Activated T-cell treated with anti-CD3 and anti-CD28 coated beads, Interleukin-2, amount 50 U/mL, for 4 hours (primary cell): Measurements from ENCODE around the gene FCAR. TPM values are rescaled to one million over a fixed set of nuclear protein-coding genes. Genes with fewer than 3 reads are reported as not detected.
"Not testable (repeated sequence)": the region's sequence is repeated elsewhere in the genome, so short reads cannot be mapped to it uniquely, and the experiment has no call there.

Source experiments
- ATAC-seq, 2 donors: fragments of 200-7000 bp; cut with Tn5 transposase; one replicate each; pipeline ENCODE4 v1.10.0; 2021
- DNase-seq: peaks from one replicate; pipeline ENCODE4 v3.0.0-alpha.2; 2020
- H3K27me3 Mint-ChIP-seq: one replicate; pipeline ENCODE4 v1.8.0; 2021; ENCODE audit warnings: low read depth, mixed read lengths
- H3K36me3 Mint-ChIP-seq: one replicate; pipeline ENCODE4 v1.8.0; 2022; ENCODE audit warnings: mixed read lengths; ENCODE audit not compliant: insufficient read depth
- H3K4me1 Mint-ChIP-seq: one replicate; pipeline ENCODE4 v1.8.0; 2021; ENCODE audit warnings: low read depth, mixed read lengths
- H3K4me3 Mint-ChIP-seq: one replicate; pipeline ENCODE4 v1.8.0; 2021; ENCODE audit warnings: mild to moderate bottlenecking, moderate library complexity, mixed read lengths
- H3K9me3 Mint-ChIP-seq: one replicate; pipeline ENCODE4 v1.8.0; 2021; ENCODE audit warnings: mixed read lengths
- total RNA-seq, 3 donors: library from RNA; stranded (reverse); gene quantifications; one replicate each; pipeline ENCODE4 v1.2.1, GENCODE V29; 2021

The FCAR gene
- not detected for total RNA-seq

DNA sequence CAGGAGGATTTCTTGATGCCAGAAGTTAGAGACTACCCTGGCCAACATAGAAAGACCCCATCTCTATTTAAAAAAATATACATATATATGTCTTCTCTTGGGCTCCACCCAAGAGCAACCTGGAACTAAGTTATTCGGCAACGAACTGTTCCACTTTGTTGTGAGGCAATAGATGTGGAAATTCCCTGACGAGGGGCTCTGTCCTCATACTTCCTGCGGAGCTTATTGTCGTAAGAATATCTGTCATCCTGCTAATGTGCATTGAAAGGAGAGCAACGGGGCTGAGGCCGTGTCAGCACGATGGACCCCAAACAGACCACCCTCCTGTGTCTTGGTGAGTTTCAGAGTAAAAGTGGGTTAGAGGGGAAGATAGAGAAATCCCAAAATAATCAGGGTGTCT is at the start of gene FCAR:
Gene FCAR, plus strand, starts transcription at position 246 of the 400 bp plus-strand sequence. Its CDS starts 55 bp downstream, at position 301.
- no peaks in the 10 kb centered on the region for H3K9me3 Mint-ChIP-seq
- no peaks in the 10 kb centered on the region for H3K36me3 Mint-ChIP-seq
- DNase-seq (no peak), ATAC-seq (no peak)
- no peak within 1 kb of the TSS for H3K4me3 Mint-ChIP-seq
- H3K4me1 Mint-ChIP-seq = no peaks in the 10 kb centered on the region
- H3K27me3 Mint-ChIP-seq = peaks cover 13% of the 10 kb centered on the region

DNA sequence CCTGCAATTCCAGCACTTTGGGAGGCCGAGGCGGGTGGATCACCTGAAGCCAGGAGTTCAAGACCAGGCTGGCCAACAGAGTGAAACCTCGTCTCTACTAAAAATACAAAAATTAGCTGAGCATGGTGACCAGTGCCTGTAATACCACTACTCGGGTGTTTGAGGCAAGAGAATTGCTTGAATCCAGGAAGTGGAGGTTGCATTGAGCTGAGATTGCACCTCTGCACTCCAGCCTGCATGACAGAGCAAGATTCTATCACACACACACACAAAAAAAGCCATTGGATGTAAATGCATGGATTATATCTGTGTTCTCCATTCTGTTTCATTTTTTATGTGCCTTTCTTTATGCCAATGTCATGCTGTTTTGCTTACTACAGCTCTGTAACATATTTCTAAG is 49.6 kb upstream of the FCAR start:
- H3K9me3 Mint-ChIP-seq, H3K4me3 Mint-ChIP-seq, H3K27me3 Mint-ChIP-seq, DNase-seq, H3K4me1 Mint-ChIP-seq, H3K36me3 Mint-ChIP-seq, ATAC-seq: not testable (repeated sequence)

DNA sequence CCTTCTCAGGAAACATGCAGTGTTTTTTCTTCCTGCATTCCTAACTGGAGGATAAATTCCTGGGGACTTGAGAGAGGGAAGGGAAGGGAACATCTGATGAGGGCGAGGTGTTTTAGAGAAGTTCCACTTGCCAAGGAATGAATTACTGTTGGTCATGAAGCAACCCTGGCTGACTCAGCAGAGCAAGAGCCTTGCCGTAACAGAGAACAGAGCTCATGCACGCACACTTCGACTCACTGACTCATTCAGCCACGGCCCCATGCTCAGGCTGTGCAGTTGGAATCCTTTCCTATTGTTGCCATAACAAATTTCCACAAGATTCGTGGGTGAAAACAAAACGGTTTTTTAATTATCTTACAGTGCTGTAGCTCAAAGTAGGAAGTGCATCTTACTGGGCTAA is 48.7 kb upstream of the FCAR start:
- not testable (repeated sequence) for H3K4me1 Mint-ChIP-seq, H3K36me3 Mint-ChIP-seq, H3K27me3 Mint-ChIP-seq, H3K4me3 Mint-ChIP-seq, DNase-seq, H3K9me3 Mint-ChIP-seq, ATAC-seq

DNA sequence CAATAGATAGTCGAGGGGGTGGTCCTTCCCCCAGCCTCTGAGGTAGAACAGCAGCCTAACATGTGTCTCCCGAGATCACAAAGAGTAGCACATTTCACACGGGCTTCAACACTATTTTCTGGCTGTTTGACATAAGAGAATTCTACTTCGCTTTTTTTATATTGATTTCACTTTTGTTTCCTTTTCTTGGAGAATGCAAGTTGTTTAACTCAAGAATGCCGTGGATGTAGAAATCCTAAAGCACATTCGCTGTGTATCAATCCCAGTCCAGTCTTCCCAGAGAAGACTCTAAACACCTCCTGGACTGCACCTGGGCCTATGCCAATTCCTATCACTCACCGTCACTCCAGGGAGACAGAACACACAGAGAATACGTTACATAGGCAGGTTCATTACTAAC is 46.0 kb upstream of the FCAR start:
- H3K27me3 Mint-ChIP-seq, H3K36me3 Mint-ChIP-seq, H3K9me3 Mint-ChIP-seq, H3K4me3 Mint-ChIP-seq, H3K4me1 Mint-ChIP-seq, ATAC-seq, DNase-seq: not testable (repeated sequence)

- not testable (repeated sequence) for H3K27me3 Mint-ChIP-seq, H3K9me3 Mint-ChIP-seq, H3K4me3 Mint-ChIP-seq, H3K4me1 Mint-ChIP-seq, ATAC-seq, DNase-seq, H3K36me3 Mint-ChIP-seq
Measured at GRCh38 chr19:54832496-54832895, 41.5 kb upstream of the FCAR start, which contains the start of gene KIR2DS4. TSS of gene KIR2DS4 (plus strand) at chr19:54832676.

- H3K36me3 Mint-ChIP-seq, DNase-seq, H3K4me3 Mint-ChIP-seq, H3K27me3 Mint-ChIP-seq, ATAC-seq, H3K4me1 Mint-ChIP-seq, H3K9me3 Mint-ChIP-seq: not testable (repeated sequence)
Measured at GRCh38 chr19:54835126-54835525, 38.9 kb upstream of the FCAR start.

DNA sequence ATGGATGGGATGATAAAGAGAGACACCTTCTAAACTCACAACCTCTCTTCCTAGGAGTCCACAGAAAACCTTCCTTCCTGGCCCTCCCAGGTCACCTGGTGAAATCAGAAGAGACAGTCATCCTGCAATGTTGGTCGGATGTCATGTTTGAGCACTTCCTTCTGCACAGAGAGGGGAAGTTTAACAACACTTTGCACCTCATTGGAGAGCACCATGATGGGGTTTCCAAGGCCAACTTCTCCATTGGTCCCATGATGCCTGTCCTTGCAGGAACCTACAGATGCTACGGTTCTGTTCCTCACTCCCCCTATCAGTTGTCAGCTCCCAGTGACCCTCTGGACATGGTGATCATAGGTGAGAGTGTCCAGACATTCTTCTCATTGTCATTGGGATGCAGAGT is 36.5 kb upstream of the FCAR start:
- H3K4me1 Mint-ChIP-seq, H3K27me3 Mint-ChIP-seq, H3K36me3 Mint-ChIP-seq, H3K4me3 Mint-ChIP-seq, ATAC-seq, DNase-seq, H3K9me3 Mint-ChIP-seq: not testable (repeated sequence)

DNA sequence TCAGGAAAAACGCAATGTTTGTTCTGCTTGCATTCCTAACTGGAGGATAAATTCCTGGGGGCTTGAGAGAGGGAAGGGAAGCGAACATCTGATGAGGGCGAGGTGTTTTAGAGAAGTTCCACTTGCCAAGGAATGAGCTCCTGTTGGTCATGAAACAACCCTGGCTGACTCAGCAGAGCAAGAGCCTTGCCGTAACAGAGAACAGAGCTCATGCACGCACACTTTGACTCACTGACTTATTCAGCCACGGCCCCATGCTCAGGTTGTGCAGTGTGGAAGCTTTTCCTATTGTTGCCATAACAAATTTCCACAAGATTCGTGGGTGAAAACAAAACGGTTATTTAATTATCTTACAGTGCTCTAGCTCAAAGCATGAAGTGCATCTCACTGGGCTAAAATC is 30.9 kb upstream of the FCAR start:
- H3K4me3 Mint-ChIP-seq, ATAC-seq, H3K4me1 Mint-ChIP-seq, DNase-seq, H3K9me3 Mint-ChIP-seq, H3K36me3 Mint-ChIP-seq: not testable (repeated sequence)
- H3K27me3 Mint-ChIP-seq = peaks cover 14% of the 10 kb centered on the region

DNA sequence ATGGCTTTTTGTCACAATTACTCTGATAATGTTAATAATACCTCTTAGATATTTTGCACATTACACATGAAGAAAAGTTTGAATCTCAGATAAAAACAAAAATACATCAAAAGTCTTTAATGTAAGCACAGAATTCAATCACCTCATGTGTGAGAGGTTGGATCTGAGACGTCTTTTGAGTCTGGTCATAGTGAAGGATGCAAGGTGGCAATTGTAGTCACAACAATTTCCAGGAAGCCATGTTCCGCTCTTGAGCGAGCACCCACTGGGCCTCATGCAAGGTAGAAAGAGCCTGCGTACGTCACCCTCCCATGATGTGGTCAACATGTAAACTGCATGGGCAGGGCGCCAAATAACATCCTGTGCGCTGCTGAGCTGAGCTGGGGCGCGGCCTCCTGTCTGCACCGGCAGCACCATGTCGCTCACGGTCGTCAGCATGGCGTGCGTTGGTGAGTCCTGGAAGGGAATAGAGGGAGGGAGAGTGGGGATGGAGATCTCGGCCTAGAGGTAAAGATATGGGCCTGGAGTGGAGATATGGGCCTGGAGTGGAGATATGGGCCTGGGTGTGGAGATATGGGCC is 23.9 kb upstream of the FCAR start, which contains the start of gene KIR3DL2:
Gene KIR3DL2, plus strand, starts transcription at position 383 of the 580 bp plus-strand sequence. Its CDS starts 33 bp downstream, at position 416.
- H3K4me1 Mint-ChIP-seq, H3K9me3 Mint-ChIP-seq, H3K36me3 Mint-ChIP-seq, DNase-seq, ATAC-seq: not testable (repeated sequence)
- H3K27me3 Mint-ChIP-seq = peaks cover 15% of the 10 kb centered on the region
- H3K4me3 Mint-ChIP-seq = peak within 1 kb of the TSS; percentile 42

- peaks cover 5% of the 10 kb centered on the region for H3K9me3 Mint-ChIP-seq
- no peak for DNase-seq
- no peaks in the 10 kb centered on the region for H3K36me3 Mint-ChIP-seq
- H3K4me1 Mint-ChIP-seq = no peaks in the 10 kb centered on the region
- ATAC-seq = no peak
- peaks cover 11% of the 10 kb centered on the region for H3K27me3 Mint-ChIP-seq
- no peak overlapping the region for H3K4me3 Mint-ChIP-seq
Measured at GRCh38 chr19:54850930-54851329, 23.1 kb upstream of the FCAR start.

GRCh38 chr19:54851353-54851752 is 22.7 kb upstream of the FCAR start:
- Mint-ChIP-seq H3K27me3 (peaks cover 9% of the 10 kb centered on the region), H3K36me3 (no peaks in the 10 kb centered on the region), H3K9me3 (peaks cover 3% of the 10 kb centered on the region), H3K4me1 (no peaks in the 10 kb centered on the region), H3K4me3 (no peak overlapping the region)
- DNase-seq (no peak), ATAC-seq (no peak)

- H3K4me3 Mint-ChIP-seq, H3K9me3 Mint-ChIP-seq: not testable (repeated sequence)
- H3K27me3 Mint-ChIP-seq = peaks cover 13% of the 10 kb centered on the region
Measured at GRCh38 chr19:54855241-54855640, 18.8 kb upstream of the FCAR start.

GRCh38 chr19:54858476-54858875 is 15.6 kb upstream of the FCAR start:
- not testable (repeated sequence) for ATAC-seq, H3K27me3 Mint-ChIP-seq

More at GRCh38 chr19:54855241-54855640, 18.8 kb upstream of the FCAR start:
- ATAC-seq, DNase-seq, H3K4me1 Mint-ChIP-seq, H3K36me3 Mint-ChIP-seq: not testable (repeated sequence)

GRCh38 chr19:54859421-54859820 is 14.6 kb upstream of the FCAR start:
- DNase-seq, H3K4me1 Mint-ChIP-seq, H3K9me3 Mint-ChIP-seq, H3K27me3 Mint-ChIP-seq, ATAC-seq, H3K36me3 Mint-ChIP-seq, H3K4me3 Mint-ChIP-seq: not testable (repeated sequence)

More at GRCh38 chr19:54858476-54858875, 15.6 kb upstream of the FCAR start:
- DNase-seq, H3K4me1 Mint-ChIP-seq, H3K36me3 Mint-ChIP-seq, H3K4me3 Mint-ChIP-seq, H3K9me3 Mint-ChIP-seq: not testable (repeated sequence)

DNA sequence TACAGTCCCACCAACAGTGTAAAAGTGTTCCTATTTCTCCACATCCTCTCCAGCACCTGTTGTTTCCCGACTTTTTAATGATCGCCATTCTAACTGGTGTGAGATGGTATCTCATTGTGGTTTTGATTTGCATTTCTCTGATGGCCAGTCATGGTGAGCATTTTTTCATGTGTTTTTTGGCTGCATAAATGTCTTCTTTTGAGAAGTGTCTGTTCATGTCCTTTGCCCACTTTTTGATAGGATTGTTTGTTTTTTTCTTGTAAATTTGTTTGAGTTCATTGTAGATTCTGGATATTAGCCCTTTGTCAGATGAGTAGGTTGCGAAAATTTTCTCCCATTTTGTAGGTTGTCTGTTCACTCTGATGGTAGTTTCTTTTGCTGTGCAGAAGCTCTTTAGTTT is 10.6 kb upstream of the FCAR start:
- H3K4me1 Mint-ChIP-seq, ATAC-seq, H3K36me3 Mint-ChIP-seq, DNase-seq, H3K9me3 Mint-ChIP-seq, H3K4me3 Mint-ChIP-seq: not testable (repeated sequence)
- H3K27me3 Mint-ChIP-seq = peaks cover 18% of the 10 kb centered on the region
